Measurements from ENCODE around the gene ACSL6.

Gene ACSL6

GRCh38 chr5:131974016-131974415 is 37.4 kb downstream of the ACSL6 start:
- H3K27ac Mint-ChIP-seq, result no peak overlapping the region
- no peak for ATAC-seq
- H3K9me3 Mint-ChIP-seq, result no peaks in the 10 kb centered on the region
- H3K36me3 Mint-ChIP-seq, result no peaks in the 10 kb centered on the region
- H3K4me3 Mint-ChIP-seq, result no peak overlapping the region
- H3K4me1 Mint-ChIP-seq, result peaks cover 6% of the 10 kb centered on the region
- peaks cover 8% of the 10 kb centered on the region for H3K27me3 Mint-ChIP-seq

DNA sequence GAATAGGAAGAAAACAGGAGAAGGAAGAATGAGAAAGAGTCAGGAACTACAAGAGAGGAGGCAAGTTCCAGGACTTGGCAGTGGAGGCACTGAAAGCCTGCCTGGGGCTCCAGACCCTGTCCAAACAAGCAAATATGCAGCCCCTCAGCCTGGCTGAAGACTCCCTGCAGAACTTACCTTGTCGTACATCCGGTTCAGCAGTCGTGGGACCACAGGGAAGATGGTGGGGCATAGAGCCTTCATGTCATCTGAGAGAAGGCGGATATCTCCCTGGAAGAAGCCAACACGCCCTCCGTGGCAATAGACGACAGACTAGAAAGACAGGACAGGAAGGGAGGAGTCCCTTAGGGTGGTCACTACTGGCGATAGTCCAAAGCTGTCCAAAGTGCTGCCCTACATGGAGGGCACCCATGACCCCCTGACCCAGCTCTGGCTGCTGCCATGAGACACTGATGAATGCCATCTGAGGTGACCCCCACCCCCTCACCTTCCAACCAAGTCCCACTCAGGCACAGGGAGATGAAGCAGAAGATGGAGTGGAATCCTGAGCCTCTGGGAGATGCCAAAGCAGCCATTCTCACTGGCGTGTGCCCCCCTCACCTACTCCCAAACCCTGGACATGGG is 38.3 kb downstream of the ACSL6 start:
- no peak for ATAC-seq
- peaks cover 6% of the 10 kb centered on the region for H3K4me1 Mint-ChIP-seq
- H3K4me3 Mint-ChIP-seq, result no peak overlapping the region
- H3K9me3 Mint-ChIP-seq, result no peaks in the 10 kb centered on the region
- H3K27ac Mint-ChIP-seq, result no peak overlapping the region
- H3K36me3 Mint-ChIP-seq, result no peaks in the 10 kb centered on the region
- H3K27me3 Mint-ChIP-seq, result peaks cover 8% of the 10 kb centered on the region

DNA sequence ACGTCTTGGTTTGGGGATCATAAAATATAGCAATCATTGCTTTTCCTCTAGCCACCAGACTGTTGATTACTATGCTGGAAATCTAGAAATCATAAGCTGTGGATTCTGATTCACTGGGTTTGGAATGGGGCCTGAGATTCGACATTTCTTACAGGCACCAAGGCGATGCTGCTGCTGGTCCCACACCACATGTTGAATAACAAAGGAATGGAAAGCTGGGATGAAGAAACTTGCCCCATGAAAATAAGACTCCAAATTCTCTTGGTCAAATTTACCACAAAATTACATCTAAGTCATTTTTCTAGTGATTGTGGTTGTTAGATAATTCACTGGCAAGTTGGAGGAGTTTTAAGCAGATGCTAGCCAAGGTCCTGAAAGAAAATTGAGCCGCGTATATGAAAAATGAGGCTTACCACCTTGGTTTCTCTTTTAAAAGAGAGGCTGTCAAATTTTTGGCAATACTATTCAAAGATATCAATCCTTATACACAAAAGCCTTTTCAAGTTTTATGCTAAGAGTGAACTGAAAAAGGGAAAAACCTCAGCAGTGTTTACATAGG is 43.0 kb downstream of the ACSL6 start:
- H3K27ac Mint-ChIP-seq, result no peak overlapping the region
- no peak for ATAC-seq
- H3K36me3 Mint-ChIP-seq, result no peaks in the 10 kb centered on the region
- no peaks in the 10 kb centered on the region for H3K9me3 Mint-ChIP-seq
- H3K27me3 Mint-ChIP-seq, result peaks cover 22% of the 10 kb centered on the region
- no peaks in the 10 kb centered on the region for H3K4me1 Mint-ChIP-seq
- no peak overlapping the region for H3K4me3 Mint-ChIP-seq

DNA sequence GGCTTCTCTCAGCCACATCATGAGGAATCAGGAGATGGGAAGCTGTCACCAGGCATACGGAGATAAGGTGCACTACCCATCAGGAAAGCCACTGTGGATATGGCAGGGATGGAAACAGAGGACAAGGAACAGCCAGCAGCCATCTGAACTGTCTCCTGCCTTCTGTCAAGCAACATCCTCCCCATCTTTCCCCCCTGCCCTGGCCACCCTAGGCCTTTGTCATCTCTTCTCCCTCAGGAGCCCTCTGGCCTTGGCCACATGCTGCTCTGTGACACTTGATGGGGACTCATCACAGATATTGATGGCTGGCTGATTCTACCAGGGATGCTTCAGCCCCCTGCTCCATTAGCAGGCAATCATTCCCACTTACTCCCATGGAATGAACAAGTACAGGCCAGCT is 44.9 kb downstream of the ACSL6 start:
- no peak for ATAC-seq
- Mint-ChIP-seq H3K36me3 (no peaks in the 10 kb centered on the region), H3K27me3 (peaks cover 21% of the 10 kb centered on the region), H3K27ac (no peak overlapping the region), H3K9me3 (no peaks in the 10 kb centered on the region), H3K4me1 (no peaks in the 10 kb centered on the region), H3K4me3 (no peak overlapping the region)

DNA sequence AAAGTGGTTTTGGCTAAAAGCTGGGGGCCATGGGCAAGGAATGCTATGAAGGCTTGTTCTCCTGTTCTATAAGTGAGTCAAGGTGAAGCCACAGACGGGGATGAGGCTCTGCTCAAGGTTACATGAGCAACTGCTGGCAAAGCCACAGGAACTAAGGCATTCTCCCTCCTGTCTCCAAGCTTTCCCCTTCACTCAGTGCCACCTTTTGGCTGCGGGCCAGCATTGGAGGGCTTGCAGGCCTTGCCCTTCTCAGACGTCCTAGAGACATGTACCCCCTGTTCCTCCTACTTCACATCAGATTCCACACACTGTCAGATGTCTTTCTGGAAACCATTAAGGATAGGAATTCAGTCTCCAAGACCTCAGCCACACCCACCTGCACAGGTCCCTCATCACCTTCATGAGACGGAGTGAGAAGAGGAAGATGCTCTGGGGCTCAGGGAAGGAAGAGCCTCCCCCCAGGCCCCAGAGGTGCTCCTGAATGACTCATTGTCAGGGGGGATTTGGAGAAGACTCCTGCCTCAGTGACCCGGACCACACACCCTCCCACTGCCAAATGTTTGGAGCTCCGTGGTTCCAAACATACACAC is 45.5 kb downstream of the ACSL6 start:
- no peaks in the 10 kb centered on the region for H3K36me3 Mint-ChIP-seq
- peaks cover 21% of the 10 kb centered on the region for H3K27me3 Mint-ChIP-seq
- no peaks in the 10 kb centered on the region for H3K9me3 Mint-ChIP-seq
- no peak for ATAC-seq
- H3K27ac Mint-ChIP-seq, result no peak overlapping the region
- no peak overlapping the region for H3K4me3 Mint-ChIP-seq
- no peaks in the 10 kb centered on the region for H3K4me1 Mint-ChIP-seq

- Mint-ChIP-seq H3K27ac (no peak overlapping the region), H3K4me1 (no peaks in the 10 kb centered on the region), H3K27me3 (peaks cover 10% of the 10 kb centered on the region), H3K4me3 (no peak overlapping the region), H3K36me3 (no peaks in the 10 kb centered on the region), H3K9me3 (no peaks in the 10 kb centered on the region)
- ATAC-seq, result no peak
These were observed 51.6 kb downstream of the ACSL6 start for GRCh38 chr5:131959906-131960305.

GRCh38 chr5:131959136-131959535 is 52.3 kb downstream of the ACSL6 start:
- H3K36me3 Mint-ChIP-seq, result no peaks in the 10 kb centered on the region
- no peak overlapping the region for H3K27ac Mint-ChIP-seq

DNA sequence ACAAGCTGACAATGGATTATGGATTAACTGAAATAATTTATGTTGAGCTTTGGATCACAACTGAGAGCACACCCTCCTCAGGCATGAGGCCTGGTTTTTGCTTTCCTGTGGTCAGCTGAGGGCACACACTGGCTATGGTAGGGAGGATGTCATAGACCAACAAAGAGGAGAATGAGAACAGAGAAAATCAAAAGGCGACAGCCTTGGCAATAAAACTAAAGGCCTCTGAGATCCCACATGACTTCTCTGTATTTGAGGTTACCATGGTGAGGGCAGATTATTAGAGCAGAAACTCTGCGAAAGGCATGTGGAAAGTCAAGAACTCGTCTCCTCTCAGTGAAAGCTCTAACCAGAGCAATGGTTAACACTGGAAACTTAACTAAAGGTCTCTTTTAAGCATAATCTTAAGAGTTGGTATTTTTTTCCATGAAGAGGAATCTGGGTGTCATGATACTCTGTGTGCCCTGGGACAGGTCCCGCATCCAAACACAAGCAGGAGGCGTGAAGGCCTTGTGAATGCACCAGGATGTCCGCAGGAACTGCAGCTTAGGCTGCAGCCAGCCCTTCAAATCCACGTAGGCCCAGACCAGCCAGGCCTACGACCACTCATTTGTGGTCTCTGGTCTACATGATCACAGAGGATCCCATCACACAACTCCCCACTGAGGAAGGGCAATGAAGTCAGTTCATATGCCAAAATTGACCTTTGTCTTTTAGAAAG is 53.6 kb downstream of the ACSL6 start:
- no peaks in the 10 kb centered on the region for H3K9me3 Mint-ChIP-seq
- no peak overlapping the region for H3K27ac Mint-ChIP-seq
- no peaks in the 10 kb centered on the region for H3K36me3 Mint-ChIP-seq
- no peaks in the 10 kb centered on the region for H3K4me1 Mint-ChIP-seq
- H3K4me3 Mint-ChIP-seq, result no peak overlapping the region
- H3K27me3 Mint-ChIP-seq, result peaks cover 2% of the 10 kb centered on the region
- no peak for ATAC-seq

More at GRCh38 chr5:131959136-131959535, 52.3 kb downstream of the ACSL6 start:
- no peak for ATAC-seq
- Mint-ChIP-seq H3K4me1 (no peaks in the 10 kb centered on the region), H3K4me3 (no peak overlapping the region), H3K27me3 (peaks cover 10% of the 10 kb centered on the region), H3K9me3 (no peaks in the 10 kb centered on the region)

- Mint-ChIP-seq H3K4me1 (no peaks in the 10 kb centered on the region), H3K36me3 (no peaks in the 10 kb centered on the region), H3K27ac (no peak overlapping the region), H3K27me3 (peaks cover 6% of the 10 kb centered on the region), H3K9me3 (no peaks in the 10 kb centered on the region), H3K4me3 (no peak overlapping the region)
- ATAC-seq, result no peak
These were observed 57.5 kb downstream of the ACSL6 start for GRCh38 chr5:131953969-131954368.

DNA sequence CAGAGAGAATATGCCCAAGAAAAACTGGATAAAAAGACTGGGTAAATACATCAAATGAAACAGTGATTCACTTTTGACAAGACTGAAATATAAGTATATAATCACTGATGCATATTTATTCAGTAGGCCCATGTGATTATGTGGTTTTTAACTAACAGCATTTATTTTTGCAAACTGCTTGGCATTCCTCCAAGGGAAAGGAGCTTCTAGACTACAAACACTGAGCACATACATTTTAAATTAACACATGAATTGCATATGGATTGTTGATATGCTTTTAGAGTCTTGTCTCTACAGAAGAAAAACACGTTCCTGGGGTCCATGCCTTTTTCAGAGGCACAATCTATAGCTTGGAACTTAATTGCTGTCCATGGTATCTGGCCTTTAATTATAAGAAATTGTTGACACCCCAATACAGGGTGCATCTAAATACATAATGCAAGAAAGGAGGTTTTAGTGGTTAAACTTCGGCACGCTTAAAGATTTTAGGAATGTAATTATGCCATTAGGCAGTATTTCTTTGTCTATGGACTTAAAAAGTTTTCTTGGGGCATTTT is 59.1 kb downstream of the ACSL6 start:
- no peak overlapping the region for H3K27ac Mint-ChIP-seq
- no peaks in the 10 kb centered on the region for H3K36me3 Mint-ChIP-seq
- no peaks in the 10 kb centered on the region for H3K4me1 Mint-ChIP-seq

GRCh38 chr5:131950706-131951105 is 60.8 kb downstream of the ACSL6 start:
- H3K27ac Mint-ChIP-seq, result no peak overlapping the region
- H3K9me3 Mint-ChIP-seq, result peaks cover 2% of the 10 kb centered on the region
- no peak for ATAC-seq
- H3K4me3 Mint-ChIP-seq, result no peak overlapping the region
- no peaks in the 10 kb centered on the region for H3K4me1 Mint-ChIP-seq
- no peaks in the 10 kb centered on the region for H3K36me3 Mint-ChIP-seq
- peaks cover 11% of the 10 kb centered on the region for H3K27me3 Mint-ChIP-seq

More for the DNA sequence above, 59.1 kb downstream of the ACSL6 start:
- no peak for ATAC-seq
- no peaks in the 10 kb centered on the region for H3K9me3 Mint-ChIP-seq
- H3K27me3 Mint-ChIP-seq, result peaks cover 11% of the 10 kb centered on the region
- H3K4me3 Mint-ChIP-seq, result no peak overlapping the region

GRCh38 chr5:131947445-131947844 is 64.0 kb downstream of the ACSL6 start:
- Mint-ChIP-seq H3K36me3 (no peaks in the 10 kb centered on the region), H3K27ac (no peak overlapping the region), H3K27me3 (peaks cover 12% of the 10 kb centered on the region), H3K9me3 (peaks cover 3% of the 10 kb centered on the region), H3K4me1 (no peaks in the 10 kb centered on the region), H3K4me3 (no peak overlapping the region)
- no peak for ATAC-seq

DNA sequence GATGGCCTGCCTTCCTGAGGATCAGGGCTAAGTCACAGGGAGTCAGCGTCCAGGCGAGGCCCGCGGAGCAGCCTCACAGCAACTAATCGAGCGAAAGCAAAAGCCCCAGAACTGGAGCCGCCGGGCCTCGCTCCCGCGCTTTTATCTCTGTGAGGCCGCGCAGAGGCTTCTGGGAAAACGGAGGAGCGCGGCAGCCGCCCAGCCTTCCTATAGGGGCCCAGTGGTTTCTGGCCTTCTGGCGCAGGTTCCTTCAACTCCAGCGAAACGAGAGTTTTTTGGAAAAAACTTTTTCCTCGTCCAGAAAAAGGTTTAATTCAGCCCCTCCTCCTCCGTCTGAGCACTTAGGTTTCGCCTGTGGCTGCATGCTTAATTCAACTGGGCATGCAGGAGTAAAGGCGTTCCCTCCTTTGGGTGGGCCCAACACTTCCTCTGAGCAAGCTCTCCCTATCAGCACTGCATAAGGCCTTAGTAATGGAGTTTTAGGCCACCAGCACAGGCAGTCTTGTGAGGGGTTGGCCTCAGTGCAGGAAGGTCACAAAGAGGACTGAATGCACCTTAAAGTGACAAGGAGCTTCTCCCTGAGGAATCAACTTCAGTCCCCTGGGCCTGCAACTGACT is 65.8 kb downstream of the ACSL6 start, which contains the start of gene MEIKIN:
MEIKIN (minus strand) TSS at position 113 of the 618 bp plus-strand sequence. CDS start 158 bp downstream, outside the sequence.
- peaks cover 3% of the 10 kb centered on the region for H3K9me3 Mint-ChIP-seq
- no peaks in the 10 kb centered on the region for H3K36me3 Mint-ChIP-seq
- H3K27me3 Mint-ChIP-seq, result peaks cover 23% of the 10 kb centered on the region
- H3K4me3 Mint-ChIP-seq, result no peak within 1 kb of the TSS
- no peaks in the 10 kb centered on the region for H3K4me1 Mint-ChIP-seq
- ATAC-seq, result no peak
- H3K27ac Mint-ChIP-seq, result no peak within 1 kb of the TSS

DNA sequence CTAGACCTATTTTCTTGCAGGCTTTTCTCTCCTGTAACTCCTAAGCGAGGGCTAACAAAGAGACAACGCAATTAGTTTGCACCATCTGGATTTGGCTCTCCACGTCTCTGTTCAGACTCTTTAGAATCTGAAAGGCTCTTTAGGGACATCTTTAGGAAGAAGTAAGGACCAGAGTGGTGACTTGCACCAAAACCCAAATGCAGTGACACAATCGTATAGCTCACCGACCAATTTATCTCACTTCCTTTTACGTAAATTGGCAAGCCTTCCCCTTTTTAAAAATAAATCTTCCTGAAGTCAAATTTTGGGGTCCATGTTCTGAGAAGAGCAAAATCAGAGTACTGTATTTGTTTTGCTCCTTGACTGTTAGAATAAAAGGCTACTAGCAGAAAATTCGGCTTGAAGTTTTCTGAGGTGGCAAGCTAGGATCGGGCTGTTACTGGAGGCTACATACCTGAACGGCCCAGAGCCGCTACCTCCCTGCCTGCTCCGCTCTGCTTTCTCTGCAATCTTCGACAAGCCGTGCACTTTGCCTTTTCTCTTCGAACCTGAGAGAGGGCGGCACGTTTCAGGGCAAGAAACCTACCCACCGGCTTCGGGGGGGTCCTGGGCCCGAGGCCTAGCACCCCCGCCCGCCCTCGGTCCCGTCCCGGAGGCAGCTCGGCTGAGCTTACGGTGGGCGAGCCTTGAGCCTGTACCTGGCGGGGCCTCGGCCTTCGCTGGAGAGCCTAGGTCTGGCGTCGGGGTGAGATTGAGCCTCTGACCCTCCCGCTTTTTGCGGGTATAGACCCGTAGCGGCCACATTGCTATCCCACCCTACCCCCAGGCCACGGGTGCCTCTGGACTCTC is 66.5 kb downstream of the ACSL6 start:
- H3K9me3 Mint-ChIP-seq, result peaks cover 3% of the 10 kb centered on the region
- no peaks in the 10 kb centered on the region for H3K36me3 Mint-ChIP-seq
- ATAC-seq, result no peak
- no peak overlapping the region for H3K27ac Mint-ChIP-seq
- H3K4me1 Mint-ChIP-seq, result no peaks in the 10 kb centered on the region
- H3K4me3 Mint-ChIP-seq, result no peak overlapping the region
- peaks cover 23% of the 10 kb centered on the region for H3K27me3 Mint-ChIP-seq

All from stimulated activated memory B cell treated with anti-CD40 and anti-IgM and Interleukin-4, amounts not matched to agents 10 μg/mL and 1 μg/mL and 100 μg/mL, for 72 hours (primary cell).